HepG2 (cell line): ENCODE results near the gene LRRC8C. TPM values are rescaled to one million over a fixed set of nuclear protein-coding genes. Genes with fewer than 3 reads are reported as not detected.

Experiments
- ATAC-seq: fragments of 200-7000 bp; cut with Tn5 transposase; 3 replicates; pipeline ENCODE4 v1.9.1; 2020; ENCODE audit warnings: mild to moderate bottlenecking, moderate library complexity
- BruUV-seq: library from RNA; stranded (reverse); fragments of 400-500 nt; replicated peaks from 2 replicates; lab custom pipeline; 2021; lab: Mats Ljungman, UMichigan
- CTCF ChIA-PET: fragments of 300-600 bp; formaldehyde crosslinking; extraction: SDS; loops from one replicate; lab custom pipeline; 2021; ENCODE audit warnings: low total read pairs, inconsistent platforms, low intra/inter-chr PET ratio; lab: Yijun Ruan, JAX
- POLR2A ChIA-PET: fragments of 350-600 bp; sonication (Branson Sonifier 250); formaldehyde crosslinking; loops from one replicate; lab custom pipeline; 2020; ENCODE audit warnings: antibody characterized with exemption, inconsistent platforms; lab: Yijun Ruan, JAX
- DNase-seq: peaks from one replicate; pipeline ENCODE4 v3.0.0-alpha.2; 2015; ENCODE audit warnings: low spot score
- FAIRE-seq: peaks from 3 replicates; lab custom pipeline; 2011; peaks lifted over from hg19 to GRCh38; lab: Jason Lieb, UNC
- H2AFZ ChIP-seq: one replicate; pipeline ENCODE4 v1.6.1; 2011; ENCODE audit warnings: low read length, inconsistent platforms
- H3K27ac ChIP-seq: fragments of 300-600 bp; 3 replicates; pipeline ENCODE4 v1.8.0; 2011; ENCODE audit warnings: mixed run types, mild to moderate bottlenecking, mixed read lengths, low read length, inconsistent platforms; ENCODE audit not compliant: insufficient read depth; ENCODE audit errors: extremely low read length
- H3K27me3 ChIP-seq, 2 experiments: fragments of 200-600 bp in 1 of 2; 2 replicates in 1 of 2; 3 replicates in 1 of 2; pipeline versions ENCODE4 v1.6.0 to v1.8.0; 2011; ENCODE audit warnings: low read length in 2 of 2, mild to moderate bottlenecking in 2 of 2, moderate library complexity in 2 of 2, inconsistent platforms in 1 of 2; ENCODE audit not compliant: insufficient read depth in 2 of 2, control insufficient read depth in 1 of 2
- H3K36me3 ChIP-seq, 2 experiments: fragments of 200-600 bp in 1 of 2; replicated peaks in 1 of 2; 2 replicates in 1 of 2; 3 replicates in 1 of 2; pipeline versions ENCODE4 v1.5.1 to v1.8.0; 2011; ENCODE audit warnings: low read length in 2 of 2, inconsistent platforms in 1 of 2; ENCODE audit not compliant: insufficient read depth in 2 of 2, control insufficient read depth in 1 of 2
- H3K4me1 ChIP-seq: 2 replicates; pipeline ENCODE4 v1.5.1; 2012; ENCODE audit warnings: low read length, inconsistent platforms; ENCODE audit not compliant: insufficient read depth
- H3K4me2 ChIP-seq: 2 replicates; pipeline ENCODE4 v1.6.0; 2011; ENCODE audit warnings: low read depth, low read length, inconsistent platforms
- H3K4me3 ChIP-seq, 3 experiments: fragments of 200-600 bp in 1 of 3; sonication (generic), shearing (Covaris generic) in 1 of 3; replicated peaks in 1 of 3; 2 replicates each; pipeline ENCODE4 v1.5.1; 2011 to 2016; ENCODE audit warnings: low read length in 3 of 3, inconsistent platforms in 2 of 3, low read depth in 2 of 3, mild to moderate bottlenecking in 2 of 3, control low read depth in 1 of 3, mixed read lengths in 1 of 3; ENCODE audit not compliant: insufficient read depth in 1 of 3
- H3K79me2 ChIP-seq: one replicate; pipeline ENCODE4 v1.6.1; 2011; ENCODE audit warnings: low read length, inconsistent platforms; ENCODE audit not compliant: insufficient read depth
- H3K9ac ChIP-seq: 2 replicates; pipeline ENCODE4 v1.6.0; 2011; ENCODE audit warnings: mild to moderate bottlenecking, low read depth, low read length, inconsistent platforms; ENCODE audit not compliant: insufficient read depth
- H3K9me3 ChIP-seq: 2 replicates; pipeline ENCODE4 v1.5.1; 2012; ENCODE audit warnings: mild to moderate bottlenecking, low read length
- H4K20me1 ChIP-seq: 2 replicates; pipeline ENCODE4 v1.6.0; 2011; ENCODE audit warnings: inconsistent platforms, mild to moderate bottlenecking, low read length, moderate library complexity; ENCODE audit not compliant: insufficient read depth
- EHMT2 ChIP-seq: fragments of 200-600 bp; sonication (generic); IDR thresholded peaks from 2 replicates; pipeline ENCODE4 v1.7.0; 2017; ENCODE audit warnings: antibody characterized with exemption, low read depth, low read length, borderline replicate concordance
- FOXK2 ChIP-seq: fragments of 450-650 bp; IDR thresholded peaks from 2 replicates; pipeline ENCODE4 v1.6.1; 2016
- GATA4 ChIP-seq: sonication (generic); IDR thresholded peaks from 2 replicates; pipeline ENCODE4 v1.6.1; 2016; ENCODE audit warnings: antibody characterized with exemption, low read depth, borderline replicate concordance
- HMGA1 ChIP-seq: sonication (generic); formaldehyde crosslinking; conservative IDR thresholded peaks from 2 replicates; pipeline ENCODE4 v1.4.0; 2020; ENCODE audit warnings: missing genetic modification reagents
- MAF1 ChIP-seq: sonication (generic); formaldehyde crosslinking; IDR thresholded peaks from 2 replicates; pipeline ENCODE4 v1.5.0; 2020; ENCODE audit warnings: missing genetic modification reagents, borderline replicate concordance
- MBD4 ChIP-seq: IDR thresholded peaks from 2 replicates; pipeline ENCODE4 v1.6.1; 2012; ENCODE audit warnings: low read length, inconsistent platforms, borderline replicate concordance
- MTA3 ChIP-seq: sonication (generic); formaldehyde crosslinking; IDR thresholded peaks from 2 replicates; pipeline ENCODE4 v1.4.0; 2020; ENCODE audit warnings: missing genetic modification reagents
- NFIC ChIP-seq: IDR thresholded peaks from 2 replicates; pipeline ENCODE4 v1.6.1; 2012; ENCODE audit warnings: mild to moderate bottlenecking, low read length, inconsistent platforms
- TBX2 ChIP-seq: sonication (generic); formaldehyde crosslinking; IDR thresholded peaks from 2 replicates; pipeline ENCODE4 v1.5.0; 2020; ENCODE audit warnings: missing genetic modification reagents, mild to moderate bottlenecking, borderline replicate concordance
- ZNF616 ChIP-seq: sonication (generic); formaldehyde crosslinking; IDR thresholded peaks from 2 replicates; pipeline ENCODE4 v1.5.0; 2020; ENCODE audit warnings: low read depth, mild to moderate bottlenecking, missing genetic modification reagents
- ZNF713 ChIP-seq: sonication (generic); formaldehyde crosslinking; IDR thresholded peaks from 2 replicates; pipeline ENCODE4 v1.4.0; 2020; ENCODE audit warnings: mild to moderate bottlenecking, missing genetic modification reagents
- whole genome bisulfite sequencing: methylation state at CpG from one replicate; pipeline ENCODE4 v1.1.6; 2017; ENCODE audit warnings: low lambda C conversion rate; 5-methylcytosine and 5-hydroxymethylcytosine counted together
- in situ Hi-C: cut with HindIII; loops from 2 replicates; pipeline ENCODE4 v1.10.0; 2017; ENCODE audit warnings: low pct_unique_long_range_greater_than_20kb; ENCODE audit not compliant: extremely low pct_ligation_motif_present
- intact Hi-C: fragments of 100-400 bp; cut with micrococcal nuclease; formaldehyde crosslinking; loops from one replicate; pipeline ENCODE4 v1.10.0; 2022; ENCODE audit not compliant: unreplicated experiment
- polyA plus RNA-seq, 8 experiments: library from polyadenylated mRNA; depleted of rRNA in 3 of 8; stranded (reverse) in 7 of 8; unstranded in 1 of 8; fragments of >200 nt; fragmentation: Illumina TruSeq in 4 of 8; extraction: Trizol in 4 of 8; gene quantifications; 2 replicates each; pipeline versions ENCODE4 v1.2.1 to v1.2.3, GENCODE V29; 2011 to 2016; ENCODE audit warnings: low read depth in 4 of 8, missing spikeins in 1 of 8, mixed read lengths in 1 of 8; ENCODE audit not compliant: insufficient read depth in 1 of 8
- total RNA-seq, 5 experiments: library from RNA; depleted of rRNA; stranded (reverse); fragments of >200 nt; fragmentation: Illumina TruSeq; extraction: Trizol; gene quantifications; 2 replicates each; pipeline ENCODE4 v1.2.3, GENCODE V29; 2016; ENCODE audit warnings: low read depth in 1 of 5
- TF ChIP-seq, protein P1 (sequence below): IDR thresholded peaks from 2 replicates; pipeline ENCODE4 v1.6.1; 2016; ENCODE audit warnings: missing biosample characterization, missing genetic modification reagents, low read depth
- TF ChIP-seq, protein P2 (sequence below): sonication (generic); formaldehyde crosslinking; IDR thresholded peaks from 2 replicates; pipeline ENCODE4 v1.4.0; 2020; ENCODE audit warnings: mild to moderate bottlenecking, missing genetic modification reagents, borderline replicate concordance
- TF ChIP-seq, protein P3 (sequence below): IDR thresholded peaks from 2 replicates; pipeline ENCODE4 v1.6.1; 2016; ENCODE audit warnings: missing genetic modification reagents, missing compliant biosample characterization
- TF ChIP-seq, protein P4 (sequence below): sonication (generic); formaldehyde crosslinking; IDR thresholded peaks from 2 replicates; pipeline ENCODE4 v1.4.0; 2020; ENCODE audit warnings: missing genetic modification reagents
- TF ChIP-seq, protein P5 (sequence below): sonication (generic); formaldehyde crosslinking; IDR thresholded peaks from 2 replicates; pipeline ENCODE4 v1.5.1; 2020; ENCODE audit warnings: missing genetic modification reagents, mild to moderate bottlenecking, borderline replicate concordance

The LRRC8C gene
- total and polyA plus RNA-seq, 2 of the 13 experiments (the other 11 are each of a cell fraction or from before 2014, with no cell fraction given): 0.22 to 0.32 TPM

DNA sequence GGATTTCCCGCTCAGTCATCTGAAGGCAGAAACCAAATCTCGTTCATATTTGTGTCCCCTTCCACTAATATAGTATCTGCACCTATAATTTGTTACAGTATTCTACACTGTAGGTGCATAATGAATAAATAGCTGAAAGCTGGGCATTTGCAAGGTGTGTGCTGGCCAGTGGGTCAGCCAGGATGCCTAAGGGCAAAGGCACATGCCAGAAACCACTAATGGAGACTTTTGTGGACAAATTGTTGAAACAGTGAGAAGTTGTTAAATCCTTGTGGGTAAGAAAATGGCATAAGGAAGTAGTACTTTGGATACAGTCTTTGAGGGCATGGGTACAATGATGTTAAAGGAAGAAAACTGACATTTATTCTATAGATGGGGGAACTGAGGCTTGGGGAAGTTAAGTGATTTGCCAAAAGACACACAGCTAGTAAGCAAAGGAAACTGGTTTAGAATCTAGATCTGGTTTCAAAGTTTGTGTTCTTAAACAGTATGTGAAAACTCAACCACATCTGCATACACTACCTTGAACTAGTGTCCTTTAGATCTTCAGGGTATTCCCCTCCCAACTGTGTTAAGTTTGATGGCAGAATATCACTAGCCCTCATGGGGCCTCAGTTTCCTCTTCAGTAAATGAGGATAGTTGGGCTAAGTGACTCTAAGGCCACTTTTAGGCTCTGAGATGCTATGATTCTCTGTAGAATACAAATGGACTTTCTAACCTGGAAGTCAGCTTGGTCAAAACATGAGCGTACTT, 26.5 kb upstream of the LRRC8C start:
- Histone ChIP-seq H3K4me1 (peaks cover 33% of the 10 kb centered on the region), H3K79me2 (no peaks in the 10 kb centered on the region), H3K4me2 (no peak overlapping the region), H3K27me3 (no peaks in the 10 kb centered on the region; a peak in 1 of 5 replicates), H3K9ac (no peak overlapping the region), H2AFZ (no peak overlapping the region), H3K27ac (no peak overlapping the region), H3K9me3 (no peaks in the 10 kb centered on the region), H3K4me3 (no peak overlapping the region), H3K36me3 (no peaks in the 10 kb centered on the region), H4K20me1 (no peaks in the 10 kb centered on the region)
- no peak for TF ChIP-seq NFIC
- TF ChIP-seq, protein P1, sequence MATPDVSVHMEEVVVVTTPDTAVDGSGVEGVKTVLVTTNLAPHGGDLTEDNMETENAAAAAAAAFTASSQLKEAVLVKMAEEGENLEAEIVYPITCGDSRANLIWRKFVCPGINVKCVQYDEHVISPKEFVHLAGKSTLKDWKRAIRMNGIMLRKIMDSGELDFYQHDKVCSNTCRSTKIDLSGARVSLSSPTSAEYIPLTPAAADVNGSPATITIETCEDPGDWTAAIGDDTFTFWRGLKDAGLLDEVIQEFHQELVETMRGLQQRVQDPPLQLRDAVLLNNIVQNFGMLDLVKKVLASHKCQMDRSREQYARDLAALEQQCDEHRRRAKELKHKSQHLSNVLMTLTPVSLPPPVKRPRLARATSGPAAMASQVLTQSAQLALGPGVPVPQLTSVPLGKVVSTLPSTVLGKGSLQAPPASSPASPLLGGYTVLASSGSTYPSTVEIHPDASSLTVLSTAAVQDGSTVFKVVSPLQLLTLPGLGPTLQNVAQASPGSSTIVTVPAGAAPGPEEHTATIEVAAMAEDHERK (CRISPR knock-in tag): no peak
- no peak for TF ChIP-seq TBX2 (CRISPR knock-in tag)
- TF ChIP-seq MBD4: no peak
- no peak for TF ChIP-seq MTA3 (CRISPR knock-in tag)
- TF ChIP-seq FOXK2: no peak
- TF ChIP-seq GATA4: no peak
- no peak for TF ChIP-seq ZNF713
- TF ChIP-seq ZNF616: no peak
- no peak for TF ChIP-seq HMGA1 (CRISPR knock-in tag)
- TF ChIP-seq, protein P2, sequence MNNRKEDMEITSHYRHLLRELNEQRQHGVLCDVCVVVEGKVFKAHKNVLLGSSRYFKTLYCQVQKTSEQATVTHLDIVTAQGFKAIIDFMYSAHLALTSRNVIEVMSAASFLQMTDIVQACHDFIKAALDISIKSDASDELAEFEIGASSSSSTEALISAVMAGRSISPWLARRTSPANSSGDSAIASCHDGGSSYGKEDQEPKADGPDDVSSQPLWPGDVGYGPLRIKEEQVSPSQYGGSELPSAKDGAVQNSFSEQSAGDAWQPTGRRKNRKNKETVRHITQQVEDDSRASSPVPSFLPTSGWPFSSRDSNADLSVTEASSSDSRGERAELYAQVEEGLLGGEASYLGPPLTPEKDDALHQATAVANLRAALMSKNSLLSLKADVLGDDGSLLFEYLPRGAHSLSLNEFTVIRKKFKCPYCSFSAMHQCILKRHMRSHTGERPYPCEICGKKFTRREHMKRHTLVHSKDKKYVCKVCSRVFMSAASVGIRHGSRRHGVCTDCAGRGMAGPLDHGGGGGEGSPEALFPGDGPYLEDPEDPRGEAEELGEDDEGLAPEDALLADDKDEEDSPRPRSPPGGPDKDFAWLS (CRISPR knock-in tag): no peak
- no peak for TF ChIP-seq EHMT2
- TF ChIP-seq MAF1 (CRISPR knock-in tag): no peak
- TF ChIP-seq, protein P3, sequence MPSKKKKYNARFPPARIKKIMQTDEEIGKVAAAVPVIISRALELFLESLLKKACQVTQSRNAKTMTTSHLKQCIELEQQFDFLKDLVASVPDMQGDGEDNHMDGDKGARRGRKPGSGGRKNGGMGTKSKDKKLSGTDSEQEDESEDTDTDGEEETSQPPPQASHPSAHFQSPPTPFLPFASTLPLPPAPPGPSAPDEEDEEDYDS: no peak
- TF ChIP-seq, protein P4, sequence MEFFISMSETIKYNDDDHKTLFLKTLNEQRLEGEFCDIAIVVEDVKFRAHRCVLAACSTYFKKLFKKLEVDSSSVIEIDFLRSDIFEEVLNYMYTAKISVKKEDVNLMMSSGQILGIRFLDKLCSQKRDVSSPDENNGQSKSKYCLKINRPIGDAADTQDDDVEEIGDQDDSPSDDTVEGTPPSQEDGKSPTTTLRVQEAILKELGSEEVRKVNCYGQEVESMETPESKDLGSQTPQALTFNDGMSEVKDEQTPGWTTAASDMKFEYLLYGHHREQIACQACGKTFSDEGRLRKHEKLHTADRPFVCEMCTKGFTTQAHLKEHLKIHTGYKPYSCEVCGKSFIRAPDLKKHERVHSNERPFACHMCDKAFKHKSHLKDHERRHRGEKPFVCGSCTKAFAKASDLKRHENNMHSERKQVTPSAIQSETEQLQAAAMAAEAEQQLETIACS (CRISPR knock-in tag): no peak
- TF ChIP-seq, protein P5, sequence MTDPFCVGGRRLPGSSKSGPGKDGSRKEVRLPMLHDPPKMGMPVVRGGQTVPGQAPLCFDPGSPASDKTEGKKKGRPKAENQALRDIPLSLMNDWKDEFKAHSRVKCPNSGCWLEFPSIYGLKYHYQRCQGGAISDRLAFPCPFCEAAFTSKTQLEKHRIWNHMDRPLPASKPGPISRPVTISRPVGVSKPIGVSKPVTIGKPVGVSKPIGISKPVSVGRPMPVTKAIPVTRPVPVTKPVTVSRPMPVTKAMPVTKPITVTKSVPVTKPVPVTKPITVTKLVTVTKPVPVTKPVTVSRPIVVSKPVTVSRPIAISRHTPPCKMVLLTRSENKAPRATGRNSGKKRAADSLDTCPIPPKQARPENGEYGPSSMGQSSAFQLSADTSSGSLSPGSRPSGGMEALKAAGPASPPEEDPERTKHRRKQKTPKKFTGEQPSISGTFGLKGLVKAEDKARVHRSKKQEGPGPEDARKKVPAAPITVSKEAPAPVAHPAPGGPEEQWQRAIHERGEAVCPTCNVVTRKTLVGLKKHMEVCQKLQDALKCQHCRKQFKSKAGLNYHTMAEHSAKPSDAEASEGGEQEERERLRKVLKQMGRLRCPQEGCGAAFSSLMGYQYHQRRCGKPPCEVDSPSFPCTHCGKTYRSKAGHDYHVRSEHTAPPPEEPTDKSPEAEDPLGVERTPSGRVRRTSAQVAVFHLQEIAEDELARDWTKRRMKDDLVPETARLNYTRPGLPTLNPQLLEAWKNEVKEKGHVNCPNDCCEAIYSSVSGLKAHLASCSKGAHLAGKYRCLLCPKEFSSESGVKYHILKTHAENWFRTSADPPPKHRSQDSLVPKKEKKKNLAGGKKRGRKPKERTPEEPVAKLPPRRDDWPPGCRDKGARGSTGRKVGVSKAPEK (CRISPR knock-in tag): no peak
- ChIA-PET POLR2A (no interaction called here), CTCF (no interaction called here)
- 51% methylated on average over 3 of the region's 3 CpGs for WGBS
- in situ Hi-C loops (loop anchor here (10.0 kb wide), 1 partner anchor 92 kb away; no protein-coding TSS in a partner anchor), intact Hi-C loops (no loop called here)
- DNase-seq (no peak), ATAC-seq (no peak), FAIRE-seq (no peak)
- no TSS peak for BruUV-seq
